ENCODE data around the gene ZBTB20.

The ZBTB20 gene

DNA sequence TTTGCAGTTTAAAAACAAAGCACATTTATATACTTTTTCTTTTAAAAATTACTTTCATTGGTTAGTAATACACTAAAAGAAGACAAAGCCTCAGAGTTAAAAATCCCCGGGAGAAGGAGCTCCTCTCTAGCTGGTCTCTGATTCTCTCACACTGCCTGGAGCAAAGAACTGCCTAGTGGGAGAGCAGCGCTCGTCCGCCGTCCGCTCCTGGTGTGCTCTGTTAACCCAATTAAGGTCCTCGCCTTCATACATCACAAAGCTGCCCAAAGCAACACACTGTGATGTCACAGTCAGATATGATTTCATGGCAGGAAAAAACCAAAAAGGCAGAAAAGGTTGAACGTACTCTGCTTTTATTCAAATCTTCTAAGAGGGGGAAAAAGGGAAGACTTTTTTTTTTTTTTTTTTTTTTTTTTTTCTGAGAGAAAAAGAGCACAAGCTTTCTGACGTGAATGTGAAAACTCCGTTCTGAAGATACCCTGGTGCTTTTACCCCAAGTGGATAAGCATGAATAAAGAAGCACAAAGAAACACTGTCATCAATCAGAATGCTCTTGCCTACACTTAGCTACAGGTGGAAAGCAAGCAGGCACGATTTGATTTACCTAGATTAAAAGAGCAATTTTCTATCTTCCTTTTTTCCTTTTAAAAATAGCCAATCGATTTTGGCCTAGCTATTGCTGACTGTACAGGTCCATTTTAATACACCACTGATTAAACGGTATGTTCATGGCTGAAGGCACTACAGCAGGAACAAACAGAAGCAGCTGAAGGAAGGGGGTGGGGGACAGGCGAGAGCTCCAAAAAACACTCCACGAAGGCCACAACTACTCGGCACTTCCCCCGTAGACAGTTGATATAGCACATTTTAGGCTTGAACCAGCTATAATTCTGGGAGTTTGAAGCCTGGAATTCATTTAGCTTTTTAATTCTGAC lies 738.1 kb downstream of the ZBTB20 start:
- Histone ChIP-seq H3K4me3 (ENCODE audit: low read length) (no peak overlapping the region), H3K9me3 (ENCODE audit: control insufficient read depth, insufficient read depth, low read length) (no peaks in the 10 kb centered on the region), H3K27me3 (ENCODE audit: control insufficient read depth, insufficient read depth, low read length) (no peaks in the 10 kb centered on the region), H3K4me1 (ENCODE audit: control insufficient read depth, insufficient read depth, low read length) (peaks cover 4% of the 10 kb centered on the region; the same call in 1 of the 2 replicates), H3K36me3 (ENCODE audit: control insufficient read depth, insufficient read depth, low read length) (no peaks in the 10 kb centered on the region), H3K27ac (ENCODE audit: low read length) (no peak overlapping the region)
- WGBS (ENCODE audit: insufficient coverage, insufficient read length) = no CpG with 5 or more reads among the region's 17 CpGs
- no peak for DNase-seq (ENCODE audit: low read depth, low spot score)

GRCh38 chr3:114406922-114407321 lies 740.2 kb downstream of the ZBTB20 start:
- DNase-seq (ENCODE audit: low read depth, low spot score) = no peak
- Histone ChIP-seq H3K4me1 (ENCODE audit: control insufficient read depth, insufficient read depth, low read length) (peaks cover 1% of the 10 kb centered on the region; the same call in 1 of the 2 replicates), H3K27me3 (ENCODE audit: control insufficient read depth, insufficient read depth, low read length) (no peaks in the 10 kb centered on the region), H3K9me3 (ENCODE audit: control insufficient read depth, insufficient read depth, low read length) (no peaks in the 10 kb centered on the region), H3K36me3 (ENCODE audit: control insufficient read depth, insufficient read depth, low read length) (no peaks in the 10 kb centered on the region), H3K27ac (ENCODE audit: low read length) (no peak overlapping the region), H3K4me3 (ENCODE audit: low read length) (no peak overlapping the region)
- WGBS (ENCODE audit: insufficient coverage, insufficient read length) = no CpG with 5 or more reads among the region's 3 CpGs

- Histone ChIP-seq H3K4me3 (ENCODE audit: low read length) (no peak overlapping the region), H3K9me3 (ENCODE audit: control insufficient read depth, insufficient read depth, low read length) (no peaks in the 10 kb centered on the region), H3K27me3 (ENCODE audit: control insufficient read depth, insufficient read depth, low read length) (no peaks in the 10 kb centered on the region), H3K4me1 (ENCODE audit: control insufficient read depth, insufficient read depth, low read length) (peaks cover 1% of the 10 kb centered on the region; the same call in 1 of the 2 replicates), H3K27ac (ENCODE audit: low read length) (no peak overlapping the region), H3K36me3 (ENCODE audit: control insufficient read depth, insufficient read depth, low read length) (no peaks in the 10 kb centered on the region)
- no peak for DNase-seq (ENCODE audit: low read depth, low spot score)
- no CpG with 5 or more reads among the region's 3 CpGs for WGBS (ENCODE audit: insufficient coverage, insufficient read length)
Measured at GRCh38 chr3:114406286-114406685, 740.8 kb downstream of the ZBTB20 start.

- Histone ChIP-seq H3K27ac (ENCODE audit: low read length) (no peak overlapping the region), H3K36me3 (ENCODE audit: control insufficient read depth, insufficient read depth, low read length) (no peaks in the 10 kb centered on the region), H3K4me3 (ENCODE audit: low read length) (no peak overlapping the region), H3K4me1 (ENCODE audit: control insufficient read depth, insufficient read depth, low read length) (peaks cover 1% of the 10 kb centered on the region; the same call in 1 of the 2 replicates), H3K27me3 (ENCODE audit: control insufficient read depth, insufficient read depth, low read length) (no peaks in the 10 kb centered on the region), H3K9me3 (ENCODE audit: control insufficient read depth, insufficient read depth, low read length) (no peaks in the 10 kb centered on the region)
- WGBS (ENCODE audit: insufficient coverage, insufficient read length) = no CpG with 5 or more reads among the region's 2 CpGs
- DNase-seq (ENCODE audit: low read depth, low spot score) = no peak
Measured at GRCh38 chr3:114405202-114405990, 741.7 kb downstream of the ZBTB20 start.

DNA sequence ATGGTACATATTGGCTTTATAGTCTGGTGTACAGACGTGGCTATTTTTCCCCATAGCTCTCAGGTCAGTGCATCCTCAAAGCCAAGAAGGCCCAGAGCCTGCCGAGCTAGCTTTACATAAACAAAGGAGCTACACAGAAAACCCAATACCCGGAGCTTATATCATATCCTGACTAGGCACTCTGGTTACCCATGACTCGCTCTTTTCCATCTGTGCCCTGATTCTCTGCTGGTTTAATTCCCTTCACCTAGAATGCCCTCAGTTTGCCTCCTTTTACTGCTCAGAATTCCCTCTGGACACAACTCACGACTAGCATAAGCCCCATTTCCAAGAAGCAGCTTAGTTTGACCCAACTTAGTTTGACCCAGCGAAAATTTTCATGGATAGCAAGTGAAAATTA lies 742.5 kb downstream of the ZBTB20 start:
- WGBS (ENCODE audit: insufficient coverage, insufficient read length) = no CpG with 5 or more reads among the region's 6 CpGs
- no peaks in the 10 kb centered on the region for H3K27me3 ChIP-seq (ENCODE audit: control insufficient read depth, insufficient read depth, low read length)
- DNase-seq (ENCODE audit: low read depth, low spot score) = no peak
- H3K4me1 ChIP-seq (ENCODE audit: control insufficient read depth, insufficient read depth, low read length) = peaks cover 1% of the 10 kb centered on the region; the same call in 1 of the 2 replicates
- no peak overlapping the region for H3K27ac ChIP-seq (ENCODE audit: low read length)
- no peaks in the 10 kb centered on the region for H3K36me3 ChIP-seq (ENCODE audit: control insufficient read depth, insufficient read depth, low read length)
- H3K9me3 ChIP-seq (ENCODE audit: control insufficient read depth, insufficient read depth, low read length) = no peaks in the 10 kb centered on the region
- no peak overlapping the region for H3K4me3 ChIP-seq (ENCODE audit: low read length)

DNA sequence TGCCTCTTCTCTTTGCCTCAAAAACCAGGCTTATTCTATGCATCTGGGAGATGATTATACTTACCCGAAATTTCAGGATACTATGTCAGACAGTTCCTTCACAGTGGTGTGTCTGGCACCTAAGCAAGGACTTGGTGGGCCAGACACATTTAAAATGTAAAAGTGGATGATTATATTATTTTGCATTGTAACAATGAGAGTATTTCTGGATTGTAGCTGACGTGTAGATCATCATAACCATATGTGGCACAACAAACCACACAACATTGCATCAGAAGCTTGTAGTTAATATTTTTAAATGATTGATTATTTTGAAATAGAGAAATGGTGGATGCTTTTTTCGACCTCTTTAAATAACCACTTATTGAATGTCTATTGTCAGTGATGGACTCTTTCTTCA lies 744.2 kb downstream of the ZBTB20 start:
- Histone ChIP-seq H3K9me3 (ENCODE audit: control insufficient read depth, insufficient read depth, low read length) (no peaks in the 10 kb centered on the region), H3K36me3 (ENCODE audit: control insufficient read depth, insufficient read depth, low read length) (no peaks in the 10 kb centered on the region), H3K4me1 (ENCODE audit: control insufficient read depth, insufficient read depth, low read length) (no peaks in the 10 kb centered on the region), H3K27ac (ENCODE audit: low read length) (no peak overlapping the region), H3K4me3 (ENCODE audit: low read length) (no peak overlapping the region), H3K27me3 (ENCODE audit: control insufficient read depth, insufficient read depth, low read length) (no peaks in the 10 kb centered on the region)
- DNase-seq (ENCODE audit: low read depth, low spot score) = no peak
- no CpG with 5 or more reads among the region's 3 CpGs for whole genome bisulfite sequencing (ENCODE audit: insufficient coverage, insufficient read length)

DNA sequence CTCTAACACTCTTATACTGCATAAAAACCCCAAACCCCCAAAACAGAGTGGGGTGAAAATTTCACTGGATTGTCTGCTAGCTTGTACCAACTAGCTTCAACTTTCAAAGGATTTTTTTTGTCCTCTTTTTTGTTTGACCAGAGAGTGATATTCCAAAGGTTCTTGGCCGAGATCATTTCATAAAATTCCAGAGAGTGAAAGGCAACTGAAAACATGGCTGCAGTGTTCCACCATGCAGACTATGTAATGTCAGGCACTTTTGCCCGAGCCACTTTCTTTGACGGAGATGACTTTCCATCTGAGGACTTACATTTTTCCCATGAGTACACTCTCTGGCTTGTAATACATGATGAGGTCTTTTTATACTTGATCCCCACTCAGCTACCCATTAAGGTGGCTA lies 745.7 kb downstream of the ZBTB20 start:
- Histone ChIP-seq H3K27ac (ENCODE audit: low read length) (no peak overlapping the region), H3K9me3 (ENCODE audit: control insufficient read depth, insufficient read depth, low read length) (no peaks in the 10 kb centered on the region), H3K27me3 (ENCODE audit: control insufficient read depth, insufficient read depth, low read length) (no peaks in the 10 kb centered on the region), H3K4me1 (ENCODE audit: control insufficient read depth, insufficient read depth, low read length) (no peaks in the 10 kb centered on the region), H3K36me3 (ENCODE audit: control insufficient read depth, insufficient read depth, low read length) (no peaks in the 10 kb centered on the region), H3K4me3 (ENCODE audit: low read length) (no peak overlapping the region)
- WGBS (ENCODE audit: insufficient coverage, insufficient read length) = no CpG with 5 or more reads among the region's 3 CpGs
- no peak for DNase-seq (ENCODE audit: low read depth, low spot score)

GRCh38 chr3:114400371-114400770 lies 746.7 kb downstream of the ZBTB20 start:
- Histone ChIP-seq H3K4me3 (ENCODE audit: low read length) (no peak overlapping the region), H3K27me3 (ENCODE audit: control insufficient read depth, insufficient read depth, low read length) (no peaks in the 10 kb centered on the region), H3K4me1 (ENCODE audit: control insufficient read depth, insufficient read depth, low read length) (no peaks in the 10 kb centered on the region), H3K9me3 (ENCODE audit: control insufficient read depth, insufficient read depth, low read length) (no peaks in the 10 kb centered on the region), H3K27ac (ENCODE audit: low read length) (no peak overlapping the region), H3K36me3 (ENCODE audit: control insufficient read depth, insufficient read depth, low read length) (no peaks in the 10 kb centered on the region)
- no CpG with 5 or more reads among the region's 4 CpGs for WGBS (ENCODE audit: insufficient coverage, insufficient read length)
- no peak for DNase-seq (ENCODE audit: low read depth, low spot score)

DNA sequence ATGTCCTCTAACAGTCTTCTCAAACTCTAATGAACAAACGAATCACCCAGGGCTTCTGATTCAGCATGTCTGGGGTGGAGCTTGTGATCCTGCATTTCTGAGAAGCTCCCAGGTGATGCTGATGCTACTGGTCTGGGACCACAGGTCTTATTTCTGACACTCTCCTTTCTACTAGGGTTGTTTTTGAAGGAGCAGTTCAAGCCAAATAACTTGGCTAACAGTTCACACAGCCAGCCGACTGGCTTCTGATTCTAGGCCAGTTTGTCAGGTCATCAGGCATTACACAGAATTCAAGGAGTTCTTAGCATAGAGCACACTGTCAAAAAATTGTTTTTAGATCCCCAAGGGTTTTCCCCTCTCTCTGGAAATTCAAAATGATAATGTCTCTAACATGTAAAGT lies 752.5 kb downstream of the ZBTB20 start:
- no peak overlapping the region for H3K4me3 ChIP-seq (ENCODE audit: low read length)
- no CpG with 5 or more reads among the region's 2 CpGs for WGBS (ENCODE audit: insufficient coverage, insufficient read length)
- DNase-seq (ENCODE audit: low read depth, low spot score) = no peak
- H3K9me3 ChIP-seq (ENCODE audit: control insufficient read depth, insufficient read depth, low read length) = no peaks in the 10 kb centered on the region
- H3K4me1 ChIP-seq (ENCODE audit: control insufficient read depth, insufficient read depth, low read length) = no peaks in the 10 kb centered on the region
- H3K27ac ChIP-seq (ENCODE audit: low read length) = no peak overlapping the region
- H3K27me3 ChIP-seq (ENCODE audit: control insufficient read depth, insufficient read depth, low read length) = no peaks in the 10 kb centered on the region
- no peaks in the 10 kb centered on the region for H3K36me3 ChIP-seq (ENCODE audit: control insufficient read depth, insufficient read depth, low read length)

GRCh38 chr3:114393367-114394072 lies 753.6 kb downstream of the ZBTB20 start:
- Histone ChIP-seq H3K36me3 (ENCODE audit: control insufficient read depth, insufficient read depth, low read length) (no peaks in the 10 kb centered on the region), H3K27me3 (ENCODE audit: control insufficient read depth, insufficient read depth, low read length) (no peaks in the 10 kb centered on the region), H3K4me1 (ENCODE audit: control insufficient read depth, insufficient read depth, low read length) (no peaks in the 10 kb centered on the region), H3K9me3 (ENCODE audit: control insufficient read depth, insufficient read depth, low read length) (no peaks in the 10 kb centered on the region), H3K4me3 (ENCODE audit: low read length) (no peak overlapping the region), H3K27ac (ENCODE audit: low read length) (no peak overlapping the region)
- WGBS (ENCODE audit: insufficient coverage, insufficient read length) = no CpG with 5 or more reads among the region's 7 CpGs
- DNase-seq (ENCODE audit: low read depth, low spot score) = no peak
